Esophagus squamous epithelium (tissue), 5 donors: ENCODE results near the gene RASGRP4. TPM values are rescaled to one million over a fixed set of nuclear protein-coding genes. Genes with fewer than 3 reads are reported as not detected.

Experiments used
- DNase-seq: peaks from one replicate; lab custom pipeline; 2025; lab: John Stamatoyannopoulos, UW
- H3K27ac ChIP-seq, 4 donors: fragments of 200-600 bp; sonication (generic); one replicate each; pipeline ENCODE4 v1.5.1; 2016 to 2019; ENCODE audit warnings: mild to moderate bottlenecking in 1 of 4
- H3K27me3 ChIP-seq, 4 donors: fragments of 200-600 bp; sonication (generic); 1 replicate in 3 of 4; 2 replicates in 1 of 4; pipeline versions ENCODE4 v1.5.1 to v1.6.0; 2017 to 2021; ENCODE audit warnings: antibody characterized with exemption in 1 of 4
- H3K36me3 ChIP-seq, 3 donors: fragments of 200-600 bp; sonication (generic); one replicate each; pipeline ENCODE4 v1.5.1; 2016 to 2019
- H3K4me1 ChIP-seq, 3 donors: fragments of 200-600 bp; sonication (generic); one replicate each; pipeline ENCODE4 v1.5.1; 2017 to 2019
- H3K4me3 ChIP-seq, 4 donors: fragments of 200-600 bp; sonication (generic); 1 replicate in 3 of 4; 2 replicates in 1 of 4; pipeline ENCODE4 v1.5.1; 2016 to 2019; ENCODE audit warnings: mild to moderate bottlenecking in 2 of 4, moderate library complexity in 1 of 4
- H3K9me3 ChIP-seq, 3 donors: fragments of 200-600 bp; sonication (generic); one replicate each; pipeline ENCODE4 v1.5.1; 2016 to 2019
- CTCF ChIP-seq, 6 experiments: fragments of 450-650 bp in 4 of 6; fragments of 200-600 bp in 2 of 6; sonication (generic) in 2 of 6; IDR thresholded peaks; one replicate each; pipeline ENCODE4 v1.5.1; 2016 to 2019; ENCODE audit warnings: antibody characterized with exemption in 6 of 6, mild to moderate bottlenecking in 4 of 6, moderate library complexity in 4 of 6
- POLR2A ChIP-seq, 4 donors: fragments of 450-650 bp; IDR thresholded peaks; one replicate each; pipeline ENCODE4 v1.6.1; 2017; ENCODE audit warnings: antibody characterized with exemption in 4 of 4, mild to moderate bottlenecking in 4 of 4, moderate library complexity in 3 of 4
- WGBS, 2 donors: methylation state at CpG; one replicate each; pipeline ENCODE4 v1.1.5; 2018; 5-methylcytosine and 5-hydroxymethylcytosine counted together
- intact Hi-C: fragments of 100-400 bp; cut with DNase I; formaldehyde crosslinking; loops from one replicate; pipeline ENCODE4 v1.15.0; 2022
- total RNA-seq, 4 donors: library from RNA; depleted of rRNA; stranded (reverse); fragments of >200 nt; gene quantifications; one replicate each; pipeline ENCODE4 v1.1.0, GENCODE V29; 2016
- donor health status: DM: yes; HTN: yes; CAD: no.

RASGRP4 gene
- total RNA-seq, 4 donors from 2014 or later, result 0.35 to 4.2 (median 0.64) TPM; not detected in 1

GRCh38 chr19:38463365-38463764 is 37.3 kb upstream of the RASGRP4 start:
- no peak for TF ChIP-seq POLR2A (IDR thresholded peaks at IDR 0.05)
- no peak for TF ChIP-seq CTCF (IDR thresholded peaks at IDR 0.05)
- Histone ChIP-seq H3K4me3 (no peak overlapping the region), H3K27me3 (peaks cover 0 to 19% (median 0%) of the 10 kb centered on the region in 4 donors), H3K27ac (no peak overlapping the region), H3K4me1 (no peaks in the 10 kb centered on the region), H3K36me3 (no peaks in the 10 kb centered on the region), H3K9me3 (no peaks in the 10 kb centered on the region)
- no peak for DNase-seq
- WGBS, 2 donors, result 86 to 87% methylated on average over 1 to 13 of the region's 18 CpGs
- intact Hi-C loops, result no loop called here

GRCh38 chr19:38458991-38459390 is 33.0 kb upstream of the RASGRP4 start:
- Histone ChIP-seq H3K4me3 (no peak overlapping the region), H3K27me3 (peaks cover 0 to 16% (median 0%) of the 10 kb centered on the region in 4 donors), H3K36me3 (no peaks in the 10 kb centered on the region), H3K9me3 (no peaks in the 10 kb centered on the region), H3K27ac (no peak overlapping the region), H3K4me1 (no peaks in the 10 kb centered on the region)
- intact Hi-C loops, result no loop called here
- 81 to 83% methylated on average over 11 to 13 of the region's 13 CpGs for WGBS, 2 donors
- TF ChIP-seq POLR2A (IDR thresholded peaks at IDR 0.05), result no peak
- no peak for TF ChIP-seq CTCF (IDR thresholded peaks at IDR 0.05)
- no peak for DNase-seq

GRCh38 chr19:38457690-38458405 is 31.8 kb upstream of the RASGRP4 start:
- DNase-seq, result no peak
- Histone ChIP-seq H3K27ac (no peak overlapping the region), H3K4me3 (no peak overlapping the region), H3K27me3 (peaks cover 0 to 7% (median 0%) of the 10 kb centered on the region in 4 donors), H3K9me3 (no peaks in the 10 kb centered on the region), H3K4me1 (no peaks in the 10 kb centered on the region), H3K36me3 (no peaks in the 10 kb centered on the region)
- WGBS, 2 donors, result 81 to 86% methylated on average over 4 to 9 of the region's 15 CpGs
- intact Hi-C loops, result no loop called here
- TF ChIP-seq POLR2A (IDR thresholded peaks at IDR 0.05) (no peak), CTCF (IDR thresholded peaks at IDR 0.05) (no peak)

GRCh38 chr19:38457202-38457601 is 31.2 kb upstream of the RASGRP4 start:
- DNase-seq, result no peak
- 63 to 64% methylated on average over 5 of the region's 5 CpGs for WGBS, 2 donors
- Histone ChIP-seq H3K36me3 (no peaks in the 10 kb centered on the region), H3K9me3 (no peaks in the 10 kb centered on the region), H3K4me3 (no peak overlapping the region), H3K27me3 (peaks cover 0 to 3% (median 0%) of the 10 kb centered on the region in 4 donors), H3K4me1 (no peaks in the 10 kb centered on the region), H3K27ac (no peak overlapping the region)
- intact Hi-C loops, result no loop called here
- no peak for TF ChIP-seq CTCF (IDR thresholded peaks at IDR 0.05)
- TF ChIP-seq POLR2A (IDR thresholded peaks at IDR 0.05), result no peak

GRCh38 chr19:38455031-38455430 is 29.0 kb upstream of the RASGRP4 start:
- WGBS, 2 donors, result 53 to 70% methylated on average over 4 of the region's 4 CpGs
- DNase-seq, result no peak
- TF ChIP-seq POLR2A (IDR thresholded peaks at IDR 0.05), result no peak
- TF ChIP-seq CTCF (IDR thresholded peaks at IDR 0.05), result no peak
- Histone ChIP-seq H3K4me1 (no peaks in the 10 kb centered on the region), H3K36me3 (no peaks in the 10 kb centered on the region), H3K4me3 (no peak overlapping the region), H3K9me3 (no peaks in the 10 kb centered on the region), H3K27me3 (no peaks in the 10 kb centered on the region), H3K27ac (no peak overlapping the region)
- intact Hi-C loops, result no loop called here
